Activated CD4-positive, alpha-beta memory T cell treated with anti-CD3 and anti-CD28 coated beads, Interleukin-2, amount 10 ng/mL, durations not matched to agents 7 days and 5 days (primary cell): ENCODE data around the gene SPAG7. TPM values are rescaled to one million over a fixed set of nuclear protein-coding genes. Genes with fewer than 3 reads are reported as not detected.

Experiments
- CTCF ChIA-PET: fragments of 350-600 bp; sonication (Branson Sonifier 250); formaldehyde crosslinking; loops from one replicate; lab custom pipeline; 2021; ENCODE audit warnings: antibody characterized with exemption, inconsistent platforms; lab: Charles Lee
- POLR2A ChIA-PET: fragments of 350-600 bp; sonication (Branson Sonifier 250); formaldehyde crosslinking; loops from one replicate; lab custom pipeline; 2021; ENCODE audit warnings: antibody characterized with exemption; lab: Charles Lee
- DNase-seq: peaks from one replicate; pipeline ENCODE4 v3.0.0-alpha.2; 2020
- H3K27ac Mint-ChIP-seq: one replicate; pipeline ENCODE4 v1.8.0; 2021; ENCODE audit warnings: mild to moderate bottlenecking, mixed read lengths
- H3K27me3 Mint-ChIP-seq: one replicate; pipeline ENCODE4 v1.8.0; 2021; ENCODE audit warnings: mixed read lengths
- H3K36me3 Mint-ChIP-seq: one replicate; pipeline ENCODE4 v1.8.0; 2021; ENCODE audit warnings: low read depth, mixed read lengths
- H3K4me1 Mint-ChIP-seq: one replicate; pipeline ENCODE4 v1.8.0; 2021; ENCODE audit warnings: mixed read lengths
- H3K4me3 Mint-ChIP-seq: one replicate; pipeline ENCODE4 v1.8.0; 2021; ENCODE audit warnings: mild to moderate bottlenecking, mixed read lengths
- H3K9me3 Mint-ChIP-seq: one replicate; pipeline ENCODE4 v1.8.0; 2021; ENCODE audit warnings: mixed read lengths
- total RNA-seq, 2 experiments: library from RNA; stranded (reverse); gene quantifications; one replicate each; pipeline ENCODE4 v1.2.3, GENCODE V29; 2021

SPAG7 gene
- total RNA-seq, 2 experiments from 2014 or later, result 53.0 to 58.2 TPM

DNA sequence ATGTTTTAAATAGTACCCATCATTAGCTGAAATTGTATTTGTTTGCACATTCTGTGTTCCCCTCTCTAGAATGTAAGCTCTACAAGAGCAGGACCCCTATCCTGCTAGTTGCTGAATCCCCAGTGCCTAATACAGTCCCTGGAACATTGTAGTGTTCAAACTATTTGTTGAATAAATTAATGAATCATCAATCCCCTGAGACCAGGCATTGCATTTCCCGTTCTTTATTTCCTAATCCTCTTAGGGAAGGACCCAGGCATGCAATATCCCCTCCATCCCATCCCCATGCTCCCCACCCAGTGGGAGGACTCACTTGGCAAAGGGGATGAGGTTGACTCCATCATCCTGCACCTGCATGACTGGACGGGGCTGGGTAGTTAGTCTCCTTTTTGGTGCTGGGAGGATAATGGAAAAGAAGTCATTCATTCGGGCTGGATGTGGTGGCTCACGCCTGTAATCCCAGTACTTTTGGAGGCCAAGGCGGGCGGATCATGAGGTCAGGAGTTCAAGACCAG lies 26.5 kb upstream of the SPAG7 start:
- Mint-ChIP-seq H3K27ac (no peak overlapping the region), H3K9me3 (no peaks in the 10 kb centered on the region), H3K27me3 (no peaks in the 10 kb centered on the region), H3K4me3 (no peak overlapping the region), H3K4me1 (peaks cover 26% of the 10 kb centered on the region), H3K36me3 (peaks cover 5% of the 10 kb centered on the region)
- POLR2A ChIA-PET, result interaction anchor here (1.2 kb wide), 1 partner anchor 7 kb away, joined by 3 read pairs; no protein-coding TSS in a partner anchor
- no peak for DNase-seq
- CTCF ChIA-PET, result interaction anchor here (1.5 to 1.8 kb wide), 2 partner anchors 14 to 68 kb away, joined by 4 to 7 read pairs; no protein-coding TSS in a partner anchor

DNA sequence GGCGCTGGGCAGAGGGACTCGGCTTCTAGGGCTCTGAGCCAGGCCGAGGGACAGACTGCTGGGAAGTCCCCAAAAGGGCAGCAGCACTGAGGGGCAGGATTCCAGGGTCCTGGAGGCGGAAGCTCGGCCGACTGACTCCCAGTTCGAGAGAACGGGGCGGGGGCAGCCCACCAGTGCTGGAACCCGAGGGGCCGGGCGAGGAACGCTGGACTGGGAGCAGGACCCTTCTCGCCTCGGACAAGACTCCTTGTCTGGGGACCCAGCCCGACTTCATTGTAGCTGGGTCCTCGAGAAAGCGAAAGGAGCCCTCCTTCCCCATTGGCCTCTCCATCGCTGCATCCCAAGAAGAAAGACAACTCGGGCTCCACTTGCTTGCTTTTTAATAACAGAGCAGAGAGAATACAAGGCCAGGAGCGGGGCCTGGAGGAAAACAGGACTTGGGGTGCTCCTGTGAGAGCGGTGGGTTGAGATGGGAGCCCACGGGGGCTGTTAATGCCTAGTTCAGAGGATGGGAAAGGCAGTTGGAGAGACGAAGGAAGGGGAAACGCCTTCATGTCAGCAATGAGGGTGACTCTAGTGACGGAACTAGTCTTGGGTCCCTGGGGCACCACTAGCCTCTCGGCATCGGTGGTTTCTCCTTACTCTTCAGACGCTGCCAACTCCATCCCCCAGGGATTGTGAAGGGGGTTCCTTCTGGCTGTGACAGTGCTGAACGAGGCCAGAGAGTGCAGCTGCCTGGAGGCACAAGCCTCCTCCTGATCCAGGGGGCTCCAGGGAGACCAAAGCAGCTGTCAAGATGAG lies 20.4 kb upstream of the SPAG7 start:
- H3K27me3 Mint-ChIP-seq, result no peaks in the 10 kb centered on the region
- peaks cover 18% of the 10 kb centered on the region for H3K36me3 Mint-ChIP-seq
- peaks cover 40% of the 10 kb centered on the region for H3K4me1 Mint-ChIP-seq
- no peaks in the 10 kb centered on the region for H3K9me3 Mint-ChIP-seq
- H3K27ac Mint-ChIP-seq, result peak overlapping the region; percentile 88
- DNase-seq, result no peak
- POLR2A ChIA-PET, result interaction anchor here (0.6 to 9.9 kb wide), 10 partner anchors 9 to 79 kb away, joined by 3 to 122 read pairs (median 4); partner anchors contain the start of genes ENO3, INCA1, KIF1C and PFN1
- CTCF ChIA-PET, result interaction anchor here (0.8 to 3.7 kb wide), 13 partner anchors 7 to 198 kb away, joined by 3 to 22 read pairs (median 5); partner anchors contain the start of genes INCA1, KIF1C, RNF167 and SLC25A11
- peak overlapping the region; percentile 88 for H3K4me3 Mint-ChIP-seq

DNA sequence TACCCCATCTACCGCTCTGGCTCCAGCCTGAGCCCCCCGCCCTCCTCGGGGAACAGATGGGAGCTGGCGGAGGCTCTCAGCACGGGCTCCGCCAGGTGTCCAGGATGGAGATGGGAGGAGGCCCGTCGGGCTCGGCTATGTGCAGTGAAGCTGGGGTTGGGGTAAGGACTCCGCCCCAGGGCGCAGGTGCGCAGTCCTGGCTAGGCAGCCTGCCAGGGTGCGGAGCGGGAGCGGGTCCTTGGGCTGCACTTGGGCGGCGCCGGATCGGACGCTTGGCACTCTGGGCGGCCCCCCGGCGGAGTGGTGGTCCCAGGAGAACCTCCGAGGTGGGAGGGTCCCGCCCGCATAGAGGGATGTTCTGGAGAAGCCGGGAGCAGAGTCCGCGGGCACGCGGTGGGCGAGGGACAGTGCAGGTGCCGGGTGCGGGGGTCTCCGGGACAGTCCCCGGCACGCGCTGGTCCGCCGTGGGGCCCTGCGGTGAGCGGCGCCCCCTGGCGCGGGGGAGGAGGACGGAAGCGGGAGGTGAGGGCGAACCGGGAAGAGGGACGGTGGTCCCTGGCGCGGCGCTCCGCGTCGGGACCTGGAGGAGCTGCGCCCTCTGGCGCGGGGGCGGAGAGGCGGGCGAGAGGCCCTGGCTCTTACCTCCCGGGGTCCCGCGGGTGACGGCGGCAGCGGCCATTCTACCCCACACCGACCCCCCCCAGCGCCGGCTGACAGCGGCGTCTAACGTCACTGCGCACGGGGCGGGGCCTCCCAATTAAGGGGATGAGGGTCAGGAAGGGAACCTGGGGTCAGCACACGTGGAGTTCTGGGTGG lies 19.5 kb upstream of the SPAG7 start, which contains the start of gene CAMTA2:
TSS of gene CAMTA2 (minus strand) at position 725 of the 816 bp plus-strand sequence. CDS start 1,453 bp downstream, outside the sequence.
- Mint-ChIP-seq H3K4me1 (peaks cover 40% of the 10 kb centered on the region), H3K4me3 (peak within 1 kb of the TSS; percentile 88), H3K27ac (peak within 1 kb of the TSS; percentile 88), H3K36me3 (peaks cover 26% of the 10 kb centered on the region), H3K9me3 (no peaks in the 10 kb centered on the region), H3K27me3 (no peaks in the 10 kb centered on the region)
- ChIA-PET CTCF (interaction anchor here (0.7 to 3.7 kb wide), 17 partner anchors 8 to 197 kb away, joined by 3 to 22 read pairs (median 4); partner anchors contain the start of genes INCA1, KIF1C, RNF167 and SLC25A11), POLR2A (interaction anchor here (0.8 to 9.9 kb wide), 14 partner anchors 8 to 499 kb away, joined by 3 to 122 read pairs (median 4); partner anchors contain the start of genes C17orf107, DERL2, INCA1 and KIF1C)
- peak; percentile 89 for DNase-seq

DNA sequence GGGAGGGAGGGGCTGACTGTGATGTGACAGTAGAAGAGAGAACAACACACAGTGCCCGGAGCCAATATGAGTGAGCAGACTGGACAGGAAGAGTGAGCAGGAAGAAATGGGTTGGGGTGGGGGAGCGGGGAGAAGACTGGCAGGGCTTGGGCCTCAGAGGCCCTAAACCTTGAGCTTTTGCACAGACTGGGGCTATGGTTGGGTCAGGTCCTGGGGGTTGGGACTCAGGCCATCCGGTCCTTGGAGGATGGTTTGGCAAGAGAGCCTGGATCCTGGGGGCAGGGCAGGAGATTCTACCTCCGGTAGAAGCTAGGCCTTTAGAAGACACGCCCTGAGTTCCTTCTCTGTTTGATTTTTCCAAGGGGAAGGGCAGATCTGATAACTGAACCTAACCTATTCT lies 18.8 kb upstream of the SPAG7 start:
- Mint-ChIP-seq H3K27ac (peak overlapping the region; percentile 88), H3K36me3 (peaks cover 28% of the 10 kb centered on the region), H3K4me1 (peaks cover 44% of the 10 kb centered on the region), H3K4me3 (peak overlapping the region; percentile 88), H3K27me3 (no peaks in the 10 kb centered on the region), H3K9me3 (no peaks in the 10 kb centered on the region)
- POLR2A ChIA-PET, result interaction anchor here (0.8 to 9.9 kb wide), 9 partner anchors 8 to 500 kb away, joined by 3 to 122 read pairs (median 4); partner anchors contain the start of genes C17orf107, DERL2, INCA1 and KIF1C
- CTCF ChIA-PET, result interaction anchor here (0.7 to 3.7 kb wide), 11 partner anchors 11 to 196 kb away, joined by 3 to 22 read pairs (median 4); partner anchors contain the start of genes INCA1, KIF1C, RNF167 and SLC25A11
- peak; percentile 21 for DNase-seq

DNA sequence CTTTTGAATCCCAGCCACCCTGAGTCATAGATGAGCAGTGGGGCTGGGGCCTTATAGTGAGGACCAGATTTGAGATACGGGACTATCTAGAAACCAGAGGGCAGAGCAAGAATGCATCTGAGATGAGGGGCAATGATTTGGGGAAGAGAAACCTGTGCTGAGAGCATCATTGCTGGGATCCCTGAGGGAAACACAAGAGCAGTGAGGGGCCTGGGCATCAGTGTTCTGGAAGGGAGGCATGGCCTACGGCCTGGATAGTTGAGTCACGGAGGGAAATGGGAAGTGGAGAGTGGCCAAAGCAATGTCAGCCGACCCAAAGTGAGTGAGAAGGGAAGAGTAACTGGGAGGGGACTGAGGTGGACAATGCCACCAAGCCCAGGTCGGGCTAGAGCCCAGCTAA lies 14.7 kb upstream of the SPAG7 start:
- POLR2A ChIA-PET, result interaction anchor here (1.2 to 9.9 kb wide), 2 partner anchors 15 to 38 kb away, joined by 5 to 122 read pairs; partner anchors contain the start of genes PFN1, RNF167, SLC25A11 and SPAG7
- no peak overlapping the region for H3K27ac Mint-ChIP-seq

DNA sequence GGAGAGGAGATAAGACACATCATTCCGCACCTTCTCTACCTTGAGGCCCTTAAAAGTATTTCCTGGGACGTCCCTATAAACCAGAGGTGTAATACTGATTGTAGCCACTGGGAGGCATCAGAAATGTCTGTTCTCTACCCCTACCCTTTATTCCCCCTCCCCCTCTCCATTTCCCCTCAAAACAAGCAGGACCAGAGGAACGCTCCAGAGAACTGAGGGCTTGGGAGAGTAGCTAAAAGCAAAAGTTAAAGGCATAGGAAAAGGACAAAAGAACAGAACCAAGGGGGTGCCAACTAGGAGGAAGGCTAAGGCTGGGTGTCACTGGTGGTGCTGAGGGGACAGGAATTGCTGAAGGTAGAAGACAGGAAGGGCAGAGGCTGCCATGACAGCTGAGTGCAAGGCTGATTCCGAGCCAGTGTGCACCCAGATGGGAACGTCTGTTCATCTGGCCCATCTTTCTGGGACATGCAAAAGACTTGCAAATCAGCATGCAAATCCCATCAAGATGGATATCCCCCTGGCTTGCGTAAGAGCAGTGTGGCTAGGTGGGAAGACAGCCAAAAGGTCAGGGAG lies 13.1 kb upstream of the SPAG7 start:
- Mint-ChIP-seq H3K4me3 (no peak overlapping the region), H3K27me3 (no peaks in the 10 kb centered on the region), H3K27ac (peak overlapping the region; percentile 60), H3K36me3 (peaks cover 61% of the 10 kb centered on the region), H3K9me3 (no peaks in the 10 kb centered on the region), H3K4me1 (peaks cover 23% of the 10 kb centered on the region)
- ChIA-PET CTCF (interaction anchor here (0.5 to 2.4 kb wide), 13 partner anchors 10 to 84 kb away, joined by 3 to 8 read pairs (median 4); partner anchors contain the start of genes RNF167, SLC25A11 and SPAG7), POLR2A (interaction anchor here (0.6 to 3.4 kb wide), 7 partner anchors 9 to 62 kb away, joined by 3 to 24 read pairs (median 3); partner anchors contain the start of genes PFN1 and SPAG7)
- DNase-seq, result peak; percentile 45

More for the DNA sequence above, 14.7 kb upstream of the SPAG7 start:
- Mint-ChIP-seq H3K4me1 (peaks cover 35% of the 10 kb centered on the region), H3K36me3 (peaks cover 59% of the 10 kb centered on the region), H3K27me3 (no peaks in the 10 kb centered on the region), H3K9me3 (no peaks in the 10 kb centered on the region), H3K4me3 (no peak overlapping the region)
- CTCF ChIA-PET, result interaction anchor here (1.6 to 1.8 kb wide), 2 partner anchors 15 to 49 kb away, joined by 4 to 9 read pairs; partner anchors contain the start of gene SPAG7
- no peak for DNase-seq

DNA sequence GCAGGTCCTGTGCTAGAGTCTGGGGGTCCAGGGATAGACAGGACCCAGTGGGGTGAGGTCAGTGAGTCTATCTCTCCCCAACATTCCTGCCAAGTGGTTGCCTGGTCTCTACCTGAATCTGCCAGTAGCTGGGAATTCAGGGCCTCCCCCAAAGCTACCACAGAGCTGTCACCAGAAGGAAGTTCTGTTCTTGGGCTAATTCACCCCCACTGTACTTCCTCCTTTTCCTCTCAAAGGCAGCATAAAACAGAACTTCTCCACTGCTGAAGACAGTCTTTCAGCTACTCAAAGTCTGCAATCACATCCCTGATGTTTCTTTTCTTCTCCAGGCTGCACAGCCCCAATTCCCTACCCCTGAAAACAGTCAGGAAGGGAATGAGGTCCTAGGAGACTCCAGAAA lies 11.1 kb upstream of the SPAG7 start:
- Mint-ChIP-seq H3K4me1 (peaks cover 19% of the 10 kb centered on the region), H3K4me3 (no peak overlapping the region), H3K27ac (no peak overlapping the region), H3K27me3 (no peaks in the 10 kb centered on the region), H3K9me3 (no peaks in the 10 kb centered on the region), H3K36me3 (peaks cover 70% of the 10 kb centered on the region)
- POLR2A ChIA-PET, result interaction anchor here (1.2 to 3.4 kb wide), 4 partner anchors 10 to 54 kb away, joined by 4 to 24 read pairs (median 6); partner anchors contain the start of genes PFN1 and SPAG7
- CTCF ChIA-PET, result interaction anchor here (0.8 to 1.3 kb wide), 2 partner anchors 69 to 83 kb away, joined by 3 read pairs; no protein-coding TSS in a partner anchor
- no peak for DNase-seq

DNA sequence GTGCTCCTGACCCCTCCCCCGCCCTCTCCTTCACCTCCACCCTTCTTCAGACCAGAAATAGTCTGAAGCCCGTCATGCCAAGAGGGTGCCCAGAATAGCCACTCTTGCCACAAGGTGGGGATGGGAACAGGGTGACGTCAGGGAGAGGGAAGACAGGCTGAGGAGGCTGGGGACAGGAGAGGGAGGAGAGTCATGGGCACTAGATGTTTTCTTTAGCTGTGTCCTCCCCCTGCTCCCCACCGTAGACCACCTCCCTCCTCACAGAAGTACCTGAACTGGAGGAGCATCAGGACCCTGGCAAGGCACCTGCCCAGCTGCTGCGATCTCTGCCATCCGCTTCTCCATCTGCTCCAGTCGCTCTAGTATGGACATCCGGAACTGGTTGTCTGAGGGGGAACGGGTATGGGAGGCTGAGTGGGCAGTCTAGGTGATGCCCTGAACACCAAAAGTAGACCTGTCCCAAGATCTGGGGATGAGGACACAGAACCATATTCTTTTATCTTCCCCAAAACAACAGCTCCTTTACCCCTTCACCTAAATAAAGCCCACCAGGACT lies 6.6 kb upstream of the SPAG7 start:
- Mint-ChIP-seq H3K4me1 (peaks cover 14% of the 10 kb centered on the region), H3K4me3 (no peak overlapping the region), H3K27ac (no peak overlapping the region), H3K27me3 (no peaks in the 10 kb centered on the region), H3K36me3 (peaks cover 62% of the 10 kb centered on the region), H3K9me3 (no peaks in the 10 kb centered on the region)
- DNase-seq, result no peak
- POLR2A ChIA-PET, result interaction anchor here (0.6 to 15.5 kb wide), 3 partner anchors 14 to 38 kb away, joined by 3 to 711 read pairs (median 78); partner anchors contain the start of genes CAMTA2, ENO3, PFN1 and RNF167
- CTCF ChIA-PET, result no interaction called here

DNA sequence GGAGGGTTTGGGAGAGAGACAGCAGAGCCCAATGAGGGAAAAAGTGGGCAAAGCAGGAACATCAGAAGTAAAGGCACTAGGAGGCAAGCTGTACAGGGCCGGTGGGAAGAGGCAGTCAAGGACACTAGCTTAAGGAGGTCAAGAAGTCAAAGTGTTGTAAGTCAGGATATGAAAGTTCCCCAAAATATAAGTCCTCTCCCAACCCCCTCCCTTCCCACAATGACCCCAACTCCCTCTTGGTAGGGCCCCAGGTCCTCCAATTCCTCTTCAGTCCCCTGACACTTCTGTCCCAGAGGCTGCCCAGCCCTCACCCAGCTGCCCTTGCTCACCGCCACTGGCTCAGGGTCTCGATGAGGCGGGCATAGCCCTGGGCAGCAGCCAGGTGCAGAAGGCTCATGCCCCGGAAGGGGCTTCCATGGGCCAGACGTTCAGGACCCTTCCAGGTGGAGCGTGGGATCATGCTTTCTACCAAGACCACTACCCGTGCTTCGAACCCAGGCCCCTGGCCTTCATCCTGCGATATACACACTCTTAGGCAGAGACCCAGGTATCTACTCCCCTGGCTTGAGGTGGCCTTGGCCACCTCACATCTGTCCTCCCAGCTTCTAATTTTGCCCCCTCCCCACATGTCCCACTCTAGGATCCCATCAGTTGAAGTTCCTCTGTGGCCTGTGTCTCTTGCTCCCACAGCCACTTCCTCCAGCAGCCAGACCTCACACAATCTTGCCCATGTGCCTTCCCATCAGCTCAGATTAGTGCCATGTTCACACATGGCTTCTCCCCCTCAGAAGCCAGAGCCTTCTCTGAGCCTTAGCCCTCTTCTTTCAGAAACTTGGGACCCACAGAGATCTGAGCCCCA lies 5.9 kb upstream of the SPAG7 start:
- Mint-ChIP-seq H3K36me3 (peaks cover 56% of the 10 kb centered on the region), H3K9me3 (no peaks in the 10 kb centered on the region), H3K4me1 (peaks cover 14% of the 10 kb centered on the region), H3K4me3 (no peak overlapping the region), H3K27me3 (no peaks in the 10 kb centered on the region), H3K27ac (no peak overlapping the region)
- ChIA-PET CTCF (no interaction called here), POLR2A (interaction anchor here (0.6 to 15.5 kb wide), 3 partner anchors 14 to 37 kb away, joined by 3 to 711 read pairs (median 78); partner anchors contain the start of genes CAMTA2, ENO3, PFN1 and RNF167)
- DNase-seq, result no peak

DNA sequence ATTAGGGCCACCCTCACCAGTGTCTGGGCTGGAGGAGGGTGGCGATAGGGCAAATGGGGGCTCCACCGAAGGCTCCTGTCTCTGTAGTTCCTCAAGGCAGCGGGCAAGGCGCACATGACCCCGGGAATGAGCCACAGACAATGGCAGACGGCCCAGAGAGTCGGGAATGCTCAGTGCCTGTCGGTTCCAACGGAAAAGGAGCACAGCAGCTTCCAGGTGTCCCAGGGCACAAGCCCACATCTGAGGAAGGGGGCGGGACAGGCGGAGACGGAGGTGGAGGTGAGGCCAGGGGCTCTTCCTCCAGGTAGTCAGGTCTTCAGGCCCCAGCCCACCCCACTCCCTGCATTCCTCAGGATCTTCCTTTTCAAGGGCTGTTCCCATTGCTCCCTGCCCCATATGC lies 5.1 kb upstream of the SPAG7 start:
- Mint-ChIP-seq H3K27ac (no peak overlapping the region), H3K27me3 (no peaks in the 10 kb centered on the region), H3K36me3 (peaks cover 50% of the 10 kb centered on the region), H3K9me3 (no peaks in the 10 kb centered on the region), H3K4me1 (peaks cover 14% of the 10 kb centered on the region), H3K4me3 (no peak overlapping the region)
- DNase-seq, result no peak
- ChIA-PET POLR2A (interaction anchor here (8.6 to 15.5 kb wide), 2 partner anchors 15 to 25 kb away, joined by 78 to 711 read pairs; partner anchors contain the start of genes CAMTA2, ENO3, PFN1 and RNF167), CTCF (no interaction called here)
